ENCODE measurements around the gene BOC. TPM values are rescaled to one million over a fixed set of nuclear protein-coding genes. Genes with fewer than 3 reads are reported as not detected.

The BOC gene
- total RNA-seq, 2 donors from 2014 or later: 1.9 to 9.8 TPM

GRCh38 chr3:113295463-113295862, 84.1 kb downstream of the BOC start:
- Histone ChIP-seq H3K36me3 (no peaks in the 10 kb centered on the region), H3K4me1 (no peaks in the 10 kb centered on the region), H3K27ac (no peak overlapping the region), H3K4me3 (no peak overlapping the region), H3K27me3 (no peaks in the 10 kb centered on the region), H3K9ac (ENCODE audit: low read depth in 2 of 2, low read length in 2 of 2) (no peak overlapping the region), H3K9me3 (no peaks in the 10 kb centered on the region)
- TF ChIP-seq, protein P1, sequence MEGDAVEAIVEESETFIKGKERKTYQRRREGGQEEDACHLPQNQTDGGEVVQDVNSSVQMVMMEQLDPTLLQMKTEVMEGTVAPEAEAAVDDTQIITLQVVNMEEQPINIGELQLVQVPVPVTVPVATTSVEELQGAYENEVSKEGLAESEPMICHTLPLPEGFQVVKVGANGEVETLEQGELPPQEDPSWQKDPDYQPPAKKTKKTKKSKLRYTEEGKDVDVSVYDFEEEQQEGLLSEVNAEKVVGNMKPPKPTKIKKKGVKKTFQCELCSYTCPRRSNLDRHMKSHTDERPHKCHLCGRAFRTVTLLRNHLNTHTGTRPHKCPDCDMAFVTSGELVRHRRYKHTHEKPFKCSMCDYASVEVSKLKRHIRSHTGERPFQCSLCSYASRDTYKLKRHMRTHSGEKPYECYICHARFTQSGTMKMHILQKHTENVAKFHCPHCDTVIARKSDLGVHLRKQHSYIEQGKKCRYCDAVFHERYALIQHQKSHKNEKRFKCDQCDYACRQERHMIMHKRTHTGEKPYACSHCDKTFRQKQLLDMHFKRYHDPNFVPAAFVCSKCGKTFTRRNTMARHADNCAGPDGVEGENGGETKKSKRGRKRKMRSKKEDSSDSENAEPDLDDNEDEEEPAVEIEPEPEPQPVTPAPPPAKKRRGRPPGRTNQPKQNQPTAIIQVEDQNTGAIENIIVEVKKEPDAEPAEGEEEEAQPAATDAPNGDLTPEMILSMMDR (IDR thresholded peaks at IDR 0.05): no peak
- DNase-seq: no peak
- intact Hi-C loops (cut with DNase I): no loop called here

DNA sequence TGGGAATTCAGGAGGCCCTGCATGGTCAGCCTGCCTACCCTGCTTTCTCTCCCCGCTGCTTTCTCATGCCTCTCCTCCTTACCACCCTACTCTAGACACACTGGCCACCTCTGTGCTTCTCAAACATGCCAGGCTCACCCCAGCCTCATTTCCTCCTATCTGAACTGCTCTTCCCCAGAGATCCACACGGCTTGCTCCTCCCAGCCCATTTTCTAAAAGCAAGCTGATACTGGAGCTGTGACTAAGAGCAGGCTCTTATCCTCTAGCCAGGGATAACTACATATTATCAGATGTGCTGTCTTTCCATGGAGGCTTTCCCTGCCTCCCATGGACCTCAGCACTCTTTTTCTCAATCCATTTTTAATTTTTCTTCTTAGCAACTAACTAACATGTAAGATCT, 85.9 kb downstream of the BOC start:
- Histone ChIP-seq H3K4me3 (no peak overlapping the region), H3K9me3 (no peaks in the 10 kb centered on the region), H3K27ac (no peak overlapping the region), H3K9ac (ENCODE audit: low read depth in 2 of 2, low read length in 2 of 2) (no peak overlapping the region), H3K36me3 (no peaks in the 10 kb centered on the region), H3K27me3 (no peaks in the 10 kb centered on the region), H3K4me1 (no peaks in the 10 kb centered on the region)
- TF ChIP-seq, protein P1 (IDR thresholded peaks at IDR 0.05): no peak
- intact Hi-C loops (cut with DNase I): no loop called here
- no peak for DNase-seq

GRCh38 chr3:113297841-113298240, 86.5 kb downstream of the BOC start:
- TF ChIP-seq, protein P1 (IDR thresholded peaks at IDR 0.05): no peak
- Histone ChIP-seq H3K9ac (ENCODE audit: low read depth in 2 of 2, low read length in 2 of 2) (no peak overlapping the region), H3K36me3 (no peaks in the 10 kb centered on the region), H3K27me3 (no peaks in the 10 kb centered on the region), H3K27ac (no peak overlapping the region), H3K4me1 (no peaks in the 10 kb centered on the region), H3K4me3 (no peak overlapping the region), H3K9me3 (no peaks in the 10 kb centered on the region)
- intact Hi-C loops (cut with DNase I): no loop called here
- no peak for DNase-seq

GRCh38 chr3:113300596-113300995, 89.2 kb downstream of the BOC start:
- DNase-seq: no peak
- intact Hi-C loops (cut with DNase I): no loop called here
- Histone ChIP-seq H3K4me1 (no peaks in the 10 kb centered on the region), H3K27ac (no peak overlapping the region), H3K9ac (ENCODE audit: low read depth in 2 of 2, low read length in 2 of 2) (no peak overlapping the region), H3K9me3 (no peaks in the 10 kb centered on the region), H3K36me3 (no peaks in the 10 kb centered on the region), H3K27me3 (no peaks in the 10 kb centered on the region), H3K4me3 (no peak overlapping the region)
- TF ChIP-seq, protein P1 (IDR thresholded peaks at IDR 0.05): no peak

DNA sequence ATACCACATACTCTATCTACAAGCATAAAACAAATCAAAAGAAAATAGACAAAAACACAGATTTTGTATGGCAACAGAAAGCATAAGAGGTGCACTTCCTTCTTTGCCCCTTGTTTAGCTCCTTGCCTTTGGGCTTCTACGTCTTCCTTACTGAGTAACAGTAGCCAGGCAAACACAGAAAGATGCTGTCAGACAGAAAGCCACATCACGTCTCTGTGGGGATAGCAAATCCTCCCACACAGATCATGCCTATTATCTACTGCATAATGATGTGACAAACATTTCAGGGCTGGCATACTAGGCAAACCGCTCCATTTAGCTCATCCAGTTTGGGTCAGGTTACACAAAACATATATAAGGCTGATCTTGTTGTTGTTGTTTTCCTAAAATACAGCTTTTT, 92.7 kb downstream of the BOC start:
- intact Hi-C loops (cut with DNase I): no loop called here
- H3K9me3 ChIP-seq: no peaks in the 10 kb centered on the region
- TF ChIP-seq, protein P1 (IDR thresholded peaks at IDR 0.05): no peak
- DNase-seq: no peak
- no peaks in the 10 kb centered on the region for H3K27me3 ChIP-seq
- no peaks in the 10 kb centered on the region for H3K36me3 ChIP-seq
- H3K4me3 ChIP-seq: no peak overlapping the region
- H3K4me1 ChIP-seq: no peaks in the 10 kb centered on the region
- no peak overlapping the region for H3K9ac ChIP-seq (ENCODE audit: low read depth in 2 of 2, low read length in 2 of 2)
- no peak overlapping the region for H3K27ac ChIP-seq

Data from colonic mucosa (tissue), 4 donors.